Measurements from ENCODE around the gene CCP110.

DNA sequence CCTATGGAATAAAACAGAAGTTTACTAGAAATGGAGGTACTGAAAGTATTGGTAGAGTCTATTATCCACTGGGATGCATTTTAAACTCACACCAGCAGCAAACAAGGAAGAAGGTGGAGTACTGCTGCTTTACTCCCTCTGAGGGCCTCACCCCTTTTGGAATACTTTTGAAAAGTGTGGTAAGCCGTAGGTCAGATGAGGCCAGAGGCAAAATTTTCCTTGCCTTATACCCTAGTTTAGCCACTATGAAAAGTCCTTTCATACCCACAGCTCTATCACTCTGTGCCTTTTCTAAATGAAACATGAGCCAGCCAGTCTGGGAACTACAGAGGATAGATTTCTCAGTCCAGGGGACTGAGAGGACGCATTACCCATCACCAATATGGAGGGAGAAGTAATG is 15.9 kb upstream of the CCP110 start:
- TF ChIP-seq POLR2A (IDR thresholded peaks at IDR 0.05) (no peak), CTCF (IDR thresholded peaks at IDR 0.05) (no peak)
